MM.1S (cell line): ENCODE data around the gene TRIP4.

Experiments
- CTCF ChIP-seq: fragments of 300-600 bp; sonication (generic); IDR thresholded peaks from 2 replicates; pipeline ENCODE4 v1.5.1; 2016; ENCODE audit warnings: antibody characterized with exemption, low read length, mixed read lengths
- EZH2 ChIP-seq: fragments of 300-600 bp; sonication (generic); optimal IDR thresholded peaks from 2 replicates; pipeline ENCODE3; 2017; ENCODE audit warnings: low read depth, mild to moderate bottlenecking, antibody characterized with exemption, low read length, mixed read lengths
- EZH2phosphoT487 ChIP-seq: fragments of 300-600 bp; sonication (generic); IDR thresholded peaks from 2 replicates; pipeline ENCODE4 v1.6.1; 2018; ENCODE audit warnings: antibody characterized with exemption, low read length

- TF ChIP-seq CTCF (no peak), EZH2 (no peak), EZH2phosphoT487 (no peak)
Measured at GRCh38 chr15:64443747-64444621, 56.3 kb downstream of the TRIP4 start.
